ENCODE measurements around the gene KLHL30. TPM values are rescaled to one million over a fixed set of nuclear protein-coding genes. Genes with fewer than 3 reads are reported as not detected.

Gene KLHL30
- polyA plus RNA-seq, 3 donors: 0.22 to 2.5 (median 1.0) TPM

DNA sequence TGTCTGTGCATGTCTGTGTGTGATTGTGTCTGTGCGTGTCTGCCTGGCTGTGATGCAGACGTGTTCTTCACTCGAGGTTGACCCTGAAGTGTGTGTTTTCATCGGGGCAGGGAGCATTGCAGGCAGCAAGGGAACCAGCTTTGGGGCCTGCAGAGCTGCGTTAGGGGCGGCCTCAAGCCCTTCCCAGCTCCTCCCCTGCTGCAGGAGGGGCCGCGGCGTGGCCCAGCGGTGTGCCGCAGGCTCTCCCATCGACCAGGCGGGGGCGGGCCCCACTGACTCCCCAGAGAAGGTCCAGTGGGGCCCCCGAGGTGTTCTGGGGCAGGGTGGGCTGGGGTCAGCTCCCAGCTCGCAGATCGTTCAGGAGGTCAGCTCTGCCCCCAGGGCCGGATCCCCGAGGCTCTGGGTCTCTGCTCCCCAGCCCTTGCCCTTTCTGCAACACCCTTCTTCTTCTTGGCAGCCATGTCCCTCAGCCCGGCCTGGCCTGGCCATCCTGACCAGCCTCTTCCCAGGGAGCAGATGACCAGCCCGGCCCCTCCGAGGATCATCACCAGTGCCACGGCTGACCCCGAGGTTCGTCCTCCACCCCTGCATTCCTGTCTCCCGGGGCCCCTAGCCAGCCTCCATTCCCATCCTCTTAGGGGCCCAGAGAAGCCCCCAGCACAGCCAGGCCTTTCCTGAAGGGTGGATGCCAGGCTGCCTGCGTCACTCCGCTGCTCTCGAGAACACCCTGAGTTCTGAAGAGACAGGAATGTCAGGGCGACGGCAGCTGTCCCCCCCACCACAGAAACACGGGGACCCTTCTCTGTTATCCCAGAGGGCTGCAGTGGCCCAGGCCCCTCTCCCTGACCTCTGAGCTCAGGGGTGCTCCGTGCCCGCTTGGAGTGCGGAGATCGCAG lies 11.1 kb upstream of the KLHL30 start:
- 46 to 59% (median 50%) methylated on average over 33 to 36 of the region's 36 CpGs for WGBS, 3 donors
- no peak overlapping the region for H3K27ac ChIP-seq (ENCODE audit: low read depth, low read length)

DNA sequence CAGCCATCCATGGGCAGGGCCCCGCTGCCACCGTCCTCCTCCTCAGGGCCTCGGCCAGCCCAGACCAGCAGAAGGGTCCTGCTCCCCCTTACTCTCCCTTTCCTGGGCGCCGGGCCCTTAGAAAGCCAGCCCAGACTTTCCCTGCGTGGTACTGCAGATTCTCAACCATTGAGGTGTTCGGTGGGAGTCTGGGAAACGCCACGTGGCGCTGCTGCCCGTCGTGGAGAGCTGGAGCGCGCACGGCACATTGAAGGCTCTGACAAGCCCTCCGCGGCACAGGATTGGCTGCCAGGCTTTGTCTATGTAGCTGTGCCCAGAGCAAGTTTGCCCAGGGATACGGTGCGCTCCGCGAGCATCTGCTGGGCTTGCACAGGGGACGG lies 10.4 kb upstream of the KLHL30 start:
- WGBS, 3 donors: 87 to 92% (median 89%) methylated on average over 22 of the region's 22 CpGs
- H3K27ac ChIP-seq (ENCODE audit: low read depth, low read length): no peak overlapping the region

DNA sequence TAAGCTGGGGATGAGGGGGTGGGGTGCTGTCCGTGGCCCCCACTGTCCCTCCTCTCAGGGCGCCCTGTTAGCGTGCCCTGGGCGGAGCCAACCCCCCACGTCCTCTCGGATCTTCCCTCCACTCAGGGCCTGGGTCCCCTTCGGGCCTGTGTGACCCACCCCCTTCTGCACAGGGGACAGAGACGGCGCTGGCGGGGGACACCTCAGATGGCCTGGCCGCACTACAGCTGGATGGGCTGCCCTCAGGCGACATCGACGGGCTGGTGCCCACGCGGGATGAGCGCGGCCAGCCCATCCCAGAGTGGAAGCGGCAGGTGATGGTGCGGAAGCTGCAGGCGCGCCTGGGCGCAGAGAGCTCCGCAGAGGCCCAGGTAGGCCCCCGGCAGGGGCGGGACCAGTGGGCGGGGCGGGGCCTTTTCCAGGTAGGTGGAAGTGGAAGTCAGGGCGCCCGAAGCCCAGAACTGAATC lies 9.9 kb upstream of the KLHL30 start:
- 79 to 83% (median 79%) methylated on average over 26 to 30 of the region's 30 CpGs for WGBS, 3 donors
- no peak overlapping the region for H3K27ac ChIP-seq (ENCODE audit: low read depth, low read length)

DNA sequence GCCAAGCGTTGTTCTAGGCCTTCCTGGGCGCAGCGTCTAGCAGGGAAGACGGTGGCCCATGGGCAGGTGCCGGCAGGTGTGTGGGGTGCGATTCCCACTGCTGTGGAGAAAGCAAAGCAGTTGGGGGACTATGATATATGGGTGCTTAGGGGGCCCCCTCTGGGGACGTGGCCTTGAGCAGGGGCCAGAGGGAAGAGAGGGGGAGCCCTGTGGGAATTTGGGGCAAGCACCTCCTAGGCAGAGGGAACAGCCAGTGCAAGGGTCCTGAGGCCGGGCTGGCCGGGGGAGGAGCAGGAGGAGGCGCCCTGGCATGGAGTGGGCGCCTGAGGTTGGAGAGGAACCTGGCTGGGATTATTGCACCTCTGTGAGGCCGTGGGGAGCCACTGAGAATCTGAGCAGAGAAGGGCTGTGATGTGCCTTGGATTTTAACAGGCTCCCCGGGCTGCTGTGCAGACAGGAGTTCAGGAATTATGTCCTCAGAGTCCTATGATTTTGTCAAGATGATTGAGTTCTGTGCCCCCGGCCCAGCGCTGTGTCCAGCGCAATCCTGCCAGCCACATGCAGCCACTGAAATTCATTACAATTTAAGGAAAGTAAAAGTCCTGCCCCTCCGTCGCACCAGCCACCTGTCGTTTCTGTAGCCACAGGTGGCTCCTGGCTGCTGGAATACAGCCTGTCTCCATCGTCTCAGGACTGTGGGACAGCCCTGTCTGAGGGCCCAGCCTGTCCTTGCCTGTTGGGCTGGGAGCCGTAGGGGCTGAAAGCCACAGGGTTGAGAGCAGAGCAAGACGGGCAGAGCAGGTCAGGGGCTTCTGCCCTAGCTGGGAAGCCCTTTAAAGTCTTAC lies 9.1 kb upstream of the KLHL30 start:
- H3K27ac ChIP-seq (ENCODE audit: low read depth, low read length): no peak overlapping the region
- WGBS, 3 donors: 86 to 89% (median 88%) methylated on average over 22 of the region's 22 CpGs

DNA sequence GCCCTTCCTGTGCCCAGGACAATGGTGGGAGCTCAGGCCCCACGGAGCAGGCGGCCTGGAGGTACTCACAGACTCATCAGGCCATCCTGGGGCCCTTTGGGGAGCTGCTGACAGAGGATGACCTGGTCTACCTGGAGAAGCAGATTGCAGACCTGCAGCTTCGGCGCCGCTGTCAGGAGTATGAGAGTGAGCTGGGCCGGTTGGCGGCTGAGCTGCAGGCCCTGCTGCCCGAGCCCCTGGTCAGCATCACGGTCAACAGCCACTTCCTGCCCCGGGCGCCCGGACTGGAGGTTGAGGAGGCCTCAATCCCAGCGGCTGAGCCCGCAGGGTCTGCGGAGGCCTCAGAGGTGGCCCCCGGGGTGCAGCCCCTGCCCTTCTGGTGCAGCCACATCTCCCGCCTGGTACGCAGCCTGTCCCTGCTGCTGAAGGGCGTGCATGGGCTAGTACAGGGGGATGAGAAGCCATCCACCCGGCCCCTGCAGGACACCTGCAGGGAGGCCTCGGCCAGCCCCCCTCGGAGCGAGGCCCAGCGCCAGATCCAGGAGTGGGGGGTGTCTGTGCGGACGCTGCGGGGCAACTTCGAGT lies 8.3 kb upstream of the KLHL30 start:
- 88 to 92% (median 89%) methylated on average over 27 to 28 of the region's 28 CpGs for WGBS, 3 donors
- H3K27ac ChIP-seq (ENCODE audit: low read depth, low read length): no peak overlapping the region

DNA sequence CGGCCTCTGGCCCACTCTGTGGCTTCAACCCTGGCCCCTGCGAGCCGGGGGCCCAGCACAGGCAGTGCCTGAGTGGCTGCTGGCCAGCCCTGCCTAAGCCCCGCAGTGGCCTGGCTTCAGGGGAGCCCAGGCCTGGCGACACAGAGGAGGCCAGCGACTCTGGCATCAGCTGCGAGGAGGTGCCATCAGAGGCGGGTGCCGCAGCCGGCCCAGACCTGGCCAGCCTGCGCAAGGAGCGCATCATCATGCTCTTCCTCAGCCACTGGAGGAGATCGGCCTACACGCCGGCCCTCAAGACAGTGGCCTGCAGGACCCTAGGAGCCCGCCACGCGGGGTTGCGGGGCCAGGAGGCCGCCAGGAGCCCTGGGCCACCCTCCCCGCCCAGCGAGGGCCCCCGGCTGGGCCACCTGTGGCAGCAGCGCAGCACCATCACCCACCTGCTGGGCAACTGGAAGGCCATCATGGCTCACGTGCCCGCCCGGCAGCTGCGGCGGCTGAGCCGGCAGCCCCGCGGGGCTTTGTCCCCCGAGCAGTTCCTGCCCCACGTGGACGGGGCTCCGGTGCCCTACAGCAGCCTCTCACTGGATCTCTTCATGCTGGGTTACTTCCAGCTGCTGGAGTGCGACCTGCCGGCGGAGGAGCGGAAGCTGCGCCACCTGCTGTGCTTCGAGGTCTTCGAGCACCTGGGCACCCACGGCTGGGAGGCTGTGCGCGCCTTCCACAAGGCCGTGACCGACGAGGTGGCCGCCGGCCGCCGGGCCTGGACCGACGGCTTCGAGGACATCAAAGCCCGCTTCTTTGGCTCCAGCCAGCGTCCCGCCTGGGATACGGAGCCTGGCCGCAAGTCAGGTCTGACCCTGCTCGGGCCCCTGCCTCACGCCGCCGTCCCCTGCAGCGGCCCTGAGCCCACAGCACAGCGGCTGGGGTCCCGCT lies 7.5 kb upstream of the KLHL30 start:
- H3K27ac ChIP-seq (ENCODE audit: low read depth, low read length): no peak overlapping the region
- WGBS, 3 donors: 91 to 92% (median 92%) methylated on average over 64 to 68 of the region's 68 CpGs

DNA sequence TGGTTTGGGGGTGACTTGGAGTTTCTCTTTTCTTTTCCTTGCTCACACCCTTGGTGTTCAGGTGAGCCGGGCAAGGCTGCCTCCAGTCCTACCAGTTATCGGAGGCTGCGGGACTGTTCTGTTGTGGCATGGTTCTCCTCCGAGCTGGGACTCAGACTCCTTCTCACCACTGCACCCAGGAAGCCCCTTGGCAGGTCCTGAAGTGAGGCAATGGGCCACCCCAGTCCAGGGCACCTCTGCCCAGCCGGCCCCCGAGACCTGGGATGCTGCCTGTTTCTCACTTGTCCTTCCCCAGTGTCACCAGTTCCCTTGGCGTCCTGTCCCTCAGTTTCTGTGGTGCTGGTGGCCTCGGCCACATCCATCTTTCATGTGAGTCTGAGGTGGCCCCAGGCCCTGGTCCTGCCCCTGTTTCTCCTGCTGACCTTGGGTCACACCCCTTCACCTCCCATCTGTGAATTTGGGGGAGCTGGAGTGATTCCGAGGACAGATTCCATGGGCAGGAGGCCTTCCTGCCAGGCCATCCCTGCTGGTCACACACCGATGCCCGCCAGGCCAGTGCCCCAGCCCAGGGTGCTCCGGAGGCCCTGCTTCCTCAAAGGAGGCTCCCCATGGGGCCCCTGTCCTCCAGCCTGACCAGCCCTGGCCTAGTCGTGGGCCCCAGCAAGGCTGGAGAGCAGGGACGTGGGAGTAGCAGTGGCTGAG lies 6.6 kb upstream of the KLHL30 start:
- H3K27ac ChIP-seq (ENCODE audit: low read depth, low read length): no peak overlapping the region
- 89 to 94% (median 91%) methylated on average over 14 of the region's 14 CpGs for WGBS, 3 donors

DNA sequence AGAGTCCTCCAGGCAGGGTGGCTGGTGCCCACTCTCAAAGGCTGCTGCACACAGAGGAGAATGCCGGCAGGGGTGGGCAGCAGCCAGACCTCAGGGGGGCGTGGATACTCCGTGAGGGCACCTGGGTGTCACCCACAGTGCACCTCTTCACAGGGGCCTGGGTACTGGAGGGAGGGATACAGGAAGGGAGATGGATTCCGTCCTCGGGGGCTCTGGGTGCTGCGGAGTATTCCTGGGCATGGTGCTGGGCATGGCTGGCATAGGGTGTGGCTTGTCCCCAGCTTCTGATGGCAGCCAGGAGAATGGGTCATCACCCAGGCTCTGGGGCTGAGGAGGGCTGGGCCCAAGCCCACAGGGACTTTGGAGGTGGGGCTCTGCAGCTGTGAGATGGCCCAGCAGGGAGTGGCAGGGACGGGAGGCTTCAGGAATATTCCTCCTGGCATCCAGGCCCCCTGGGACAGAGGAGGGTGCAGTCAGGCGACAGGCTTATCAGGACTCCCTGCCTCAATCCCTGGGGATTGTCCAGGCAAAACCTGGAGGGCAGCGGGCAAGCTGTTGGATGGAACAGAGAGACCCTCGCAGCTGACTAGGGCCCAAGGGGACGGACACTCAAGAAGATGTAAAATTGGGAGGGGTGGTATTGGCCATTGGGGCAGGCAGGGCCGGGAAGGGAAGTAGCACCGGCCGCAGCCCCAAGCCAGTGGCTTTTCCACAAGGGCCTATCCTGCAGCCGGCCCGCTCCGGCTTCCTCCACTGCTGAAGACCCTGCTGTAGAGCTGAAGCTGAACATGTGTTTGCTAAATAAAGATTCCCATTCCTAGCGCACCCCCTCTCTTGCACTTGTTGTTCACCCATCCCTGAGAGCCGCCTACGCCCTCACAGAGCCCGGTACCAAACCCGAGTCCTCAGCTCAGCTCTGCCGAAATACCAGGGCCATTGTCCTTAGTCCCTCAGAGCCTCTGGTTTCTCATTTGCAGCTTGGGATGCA lies 5.7 kb upstream of the KLHL30 start:
- WGBS, 3 donors: 90 to 97% (median 90%) methylated on average over 20 to 23 of the region's 23 CpGs
- H3K27ac ChIP-seq (ENCODE audit: low read depth, low read length): no peak overlapping the region

DNA sequence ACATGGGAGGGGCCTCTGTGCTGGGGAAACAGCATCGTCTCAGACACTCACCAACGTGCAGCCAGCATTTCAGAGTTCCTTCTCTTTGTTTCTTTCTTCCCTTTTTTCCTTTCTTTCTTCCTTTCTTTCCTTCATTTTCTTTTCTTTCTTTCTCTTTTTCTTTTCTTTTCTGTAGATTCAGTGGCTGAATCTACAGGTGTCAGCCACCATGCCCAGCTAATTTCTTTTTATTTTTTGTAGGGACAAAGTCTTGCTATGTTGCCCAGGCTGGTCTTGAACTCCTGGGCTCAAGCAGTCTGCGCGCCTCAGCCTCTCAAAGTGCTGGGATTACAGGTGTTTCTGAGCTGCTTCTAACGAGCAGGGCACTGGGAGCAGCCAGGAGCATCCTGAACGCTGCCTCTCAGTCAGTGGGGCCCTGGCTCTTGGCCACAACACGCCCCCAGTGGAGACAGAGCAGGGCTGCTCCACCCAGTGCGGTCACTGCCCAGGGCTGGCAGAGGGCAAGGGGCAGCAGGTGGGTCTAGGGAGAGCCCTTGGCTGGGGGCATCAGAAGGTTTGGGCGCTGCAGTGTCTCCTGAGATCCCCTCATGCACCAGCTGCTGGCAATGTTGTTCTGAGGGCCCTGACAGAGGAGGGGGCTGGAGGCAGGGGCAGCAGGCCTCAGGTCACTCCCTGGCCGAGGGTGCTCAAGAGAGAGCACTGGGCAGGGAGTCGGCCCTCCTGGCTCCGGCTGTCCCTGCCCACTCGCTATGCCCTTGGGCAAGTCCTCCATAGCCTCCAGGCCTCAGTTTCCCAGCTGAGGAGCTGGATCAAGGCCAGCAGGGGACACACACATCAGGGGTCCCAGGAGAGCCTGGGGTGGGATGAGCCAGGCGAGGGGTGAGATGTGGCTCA lies 4.7 kb upstream of the KLHL30 start:
- H3K27ac ChIP-seq (ENCODE audit: low read depth, low read length): no peak overlapping the region
- WGBS, 3 donors: 64 to 83% (median 72%) methylated on average over 12 to 14 of the region's 14 CpGs

DNA sequence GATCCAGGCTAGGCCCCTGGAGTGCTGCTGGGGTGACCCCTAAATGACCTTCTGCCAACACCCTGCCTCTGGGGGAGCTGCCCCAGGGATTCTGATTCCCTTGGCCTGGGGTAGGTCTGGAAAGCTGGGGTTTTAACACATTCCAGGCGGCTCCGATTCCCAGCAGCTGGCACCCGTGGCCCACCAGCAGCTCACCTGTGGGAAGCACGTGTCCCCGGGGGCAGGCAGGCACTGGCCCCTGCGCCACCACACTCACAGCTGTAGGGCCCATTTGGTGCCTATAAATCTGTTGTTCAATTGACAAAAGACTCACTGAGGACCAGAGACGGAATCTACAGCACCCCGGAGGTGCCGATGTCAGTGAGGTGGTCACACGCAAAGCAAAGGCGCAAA lies 4.1 kb upstream of the KLHL30 start:
- H3K27ac ChIP-seq (ENCODE audit: low read depth, low read length): no peak overlapping the region
- WGBS, 3 donors: 90 to 94% (median 92%) methylated on average over 11 of the region's 11 CpGs

DNA sequence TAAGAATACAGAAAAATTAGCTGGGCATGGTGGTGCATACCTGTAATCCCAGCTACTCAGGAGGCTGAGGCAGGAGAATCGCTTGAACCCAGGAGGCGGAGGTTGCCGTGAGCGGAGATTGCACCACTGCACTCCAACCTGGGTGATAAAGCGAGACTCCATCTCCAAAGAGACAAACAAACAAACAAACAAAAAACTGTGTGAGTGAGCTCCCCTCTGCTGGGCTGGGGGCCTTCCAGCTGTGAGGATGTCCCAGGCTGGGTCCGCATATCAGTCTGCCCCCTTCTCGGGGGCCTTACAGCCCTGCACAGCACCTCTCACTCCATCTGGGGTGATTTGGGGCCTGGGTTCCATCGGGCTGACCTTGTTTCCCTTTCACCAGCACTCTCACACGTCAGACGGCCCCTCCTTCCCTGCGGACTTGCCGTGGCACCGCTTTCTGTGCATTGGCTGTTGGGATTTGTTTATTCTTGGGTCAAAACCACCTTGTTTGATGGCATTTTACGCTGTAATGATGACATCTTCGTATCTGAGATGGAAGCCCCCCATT lies 2.8 kb upstream of the KLHL30 start:
- H3K27ac ChIP-seq (ENCODE audit: low read depth, low read length): no peak overlapping the region
- WGBS, 3 donors: 83 to 89% (median 83%) methylated on average over 15 of the region's 15 CpGs

DNA sequence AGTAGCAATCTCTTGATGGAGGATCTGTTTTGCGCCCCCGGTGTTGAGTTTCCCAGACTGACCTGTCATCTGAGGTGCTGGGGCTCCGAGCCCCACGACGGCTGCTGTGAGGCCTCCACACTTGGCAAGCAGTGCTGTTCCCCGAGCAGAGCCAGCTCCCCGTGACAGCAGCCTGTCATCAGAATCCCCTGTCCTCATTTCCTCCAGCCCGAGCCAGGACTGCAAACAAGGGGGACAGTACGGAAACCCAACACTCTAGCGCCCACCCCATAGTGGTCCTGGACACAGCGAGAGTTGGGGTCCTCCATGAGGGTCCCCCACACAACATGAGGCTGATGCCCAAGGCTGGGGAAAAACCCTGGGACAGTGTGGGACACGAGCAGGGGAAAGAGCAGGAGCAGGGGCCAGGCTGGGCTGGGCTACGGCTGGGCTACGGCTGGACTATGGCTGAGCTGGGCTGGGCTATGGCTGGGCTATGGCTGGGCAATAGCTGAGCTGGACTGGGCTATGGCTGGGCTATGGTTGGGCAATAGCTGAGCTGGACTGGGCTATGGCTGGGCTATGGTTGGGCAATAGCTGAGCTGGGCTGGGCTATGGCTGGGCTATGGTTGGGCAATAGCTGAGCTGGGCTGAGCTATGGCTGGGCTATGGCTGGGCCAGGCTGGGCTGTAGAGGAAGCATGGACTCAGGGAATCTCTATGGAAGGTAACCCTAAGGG lies 1.5 kb upstream of the KLHL30 start:
- H3K27ac ChIP-seq (ENCODE audit: low read depth, low read length): no peak overlapping the region
- 54 to 81% (median 60%) methylated on average over 14 of the region's 14 CpGs for WGBS, 3 donors

DNA sequence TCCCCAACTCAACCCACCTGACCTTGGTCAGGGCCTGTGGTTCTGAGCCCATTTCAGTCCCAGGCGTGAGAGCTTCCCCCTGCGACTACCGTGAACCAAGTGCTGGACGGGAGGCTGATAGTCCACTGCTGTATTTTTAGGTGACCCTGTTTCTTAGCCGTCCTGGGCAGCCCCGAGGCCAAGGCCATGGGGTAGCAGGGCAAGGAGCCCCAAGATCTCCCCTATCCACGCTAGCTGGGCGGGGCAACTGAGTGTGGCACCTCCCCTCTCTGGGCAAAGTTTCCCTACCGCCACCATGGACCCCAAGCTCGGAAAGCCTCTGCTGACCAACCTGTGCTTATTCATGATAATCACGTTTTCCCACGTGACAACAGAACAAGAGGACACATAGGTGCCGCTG lies 583 bp upstream of the KLHL30 start:
- WGBS, 3 donors: 89 to 95% (median 92%) methylated on average over 13 of the region's 13 CpGs

DNA sequence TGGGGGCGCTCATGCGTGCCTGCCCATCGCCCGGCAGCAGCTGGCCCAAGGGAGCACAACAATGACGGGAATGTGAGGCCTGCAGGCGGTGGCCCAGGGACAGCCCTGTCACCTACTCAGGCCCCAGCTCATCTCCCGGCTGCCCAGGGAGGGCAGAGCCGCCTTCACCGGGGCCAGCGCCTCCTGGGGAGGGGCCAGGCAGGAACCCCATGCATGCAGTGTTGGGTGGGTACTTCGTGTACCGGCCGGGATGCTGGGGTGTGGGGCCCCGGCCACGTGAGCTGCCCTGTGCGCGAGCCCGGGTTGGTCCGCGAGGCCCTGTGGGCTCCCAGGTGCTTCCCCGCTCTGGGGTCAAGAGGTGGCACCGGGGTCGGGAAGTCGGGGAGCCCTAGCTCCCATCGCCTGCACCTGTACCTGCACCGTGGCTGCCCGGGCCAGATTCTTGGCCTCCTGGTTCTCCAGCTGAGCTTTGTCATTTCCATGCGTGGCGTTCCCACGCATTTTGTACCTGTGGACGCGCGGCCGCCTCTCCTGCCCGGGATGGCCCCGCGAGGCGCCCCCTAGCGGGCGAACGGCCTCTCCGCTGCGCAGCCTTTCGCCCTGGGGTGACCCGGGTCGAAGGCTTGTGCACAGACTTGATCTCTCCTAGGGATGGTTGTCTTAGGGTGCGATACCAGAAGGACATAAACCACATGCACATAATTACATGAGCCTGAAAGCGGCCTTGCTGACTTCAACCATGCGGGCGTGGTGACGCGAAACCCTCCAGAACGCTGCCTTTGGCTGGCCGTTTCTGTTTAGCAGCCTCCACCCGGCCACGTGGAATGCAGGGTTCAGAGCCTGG lies 950 bp downstream of the KLHL30 start:
- no peak overlapping the region for H3K27ac ChIP-seq (ENCODE audit: low read depth, low read length)
- WGBS, 3 donors: 52 to 61% (median 58%) methylated on average over 56 of the region's 56 CpGs

More for the DNA sequence above, 583 bp upstream of the KLHL30 start:
- no peak overlapping the region for H3K27ac ChIP-seq (ENCODE audit: low read depth, low read length)

Measured in adipose tissue (tissue), 3 donors.